Hepatocyte (in vitro differentiated cells): ENCODE measurements around the gene MEAK7.

Source experiments
- EZH2 ChIP-seq: fragments of 200-600 bp; sonication (generic); IDR thresholded peaks from 2 replicates; pipeline ENCODE4 v1.6.1; 2016; ENCODE audit warnings: antibody characterized with exemption, mild to moderate bottlenecking, borderline replicate concordance
- EZH2phosphoT487 ChIP-seq: fragments of 200-600 bp; sonication (generic); IDR thresholded peaks from one replicate; pipeline ENCODE4 v1.6.1; 2018; ENCODE audit warnings: antibody characterized with exemption, mild to moderate bottlenecking, low read depth, moderate library complexity; ENCODE audit not compliant: unreplicated experiment, severe bottlenecking
- TF ChIP-seq, protein P1 (sequence below): fragments of 200-600 bp; sonication (generic); IDR thresholded peaks from 2 replicates; pipeline ENCODE4 v1.5.1; 2016; ENCODE audit warnings: antibody characterized with exemption, mild to moderate bottlenecking; ENCODE audit not compliant: poor library complexity

DNA sequence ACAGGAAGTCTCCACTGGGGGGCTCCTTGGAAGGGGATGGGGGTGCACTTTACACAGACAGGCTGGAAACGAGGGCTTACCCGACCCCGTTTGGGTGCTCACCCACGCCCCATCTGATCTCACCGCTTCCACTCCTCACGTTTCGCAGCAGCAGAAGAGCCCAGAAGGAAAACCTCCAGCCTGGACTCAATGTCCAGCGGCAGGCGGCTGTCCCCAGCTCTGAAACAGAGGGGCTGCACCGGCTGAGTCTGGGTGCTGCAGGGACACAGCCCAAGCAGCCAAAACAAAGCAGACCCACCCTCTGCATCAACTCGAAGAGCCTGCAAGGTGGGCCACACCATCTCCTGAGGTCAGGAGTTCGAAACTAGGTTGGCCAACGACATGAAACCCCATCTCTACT is 3.9 kb downstream of the MEAK7 start:
- no peak for TF ChIP-seq EZH2
- TF ChIP-seq, protein P1, sequence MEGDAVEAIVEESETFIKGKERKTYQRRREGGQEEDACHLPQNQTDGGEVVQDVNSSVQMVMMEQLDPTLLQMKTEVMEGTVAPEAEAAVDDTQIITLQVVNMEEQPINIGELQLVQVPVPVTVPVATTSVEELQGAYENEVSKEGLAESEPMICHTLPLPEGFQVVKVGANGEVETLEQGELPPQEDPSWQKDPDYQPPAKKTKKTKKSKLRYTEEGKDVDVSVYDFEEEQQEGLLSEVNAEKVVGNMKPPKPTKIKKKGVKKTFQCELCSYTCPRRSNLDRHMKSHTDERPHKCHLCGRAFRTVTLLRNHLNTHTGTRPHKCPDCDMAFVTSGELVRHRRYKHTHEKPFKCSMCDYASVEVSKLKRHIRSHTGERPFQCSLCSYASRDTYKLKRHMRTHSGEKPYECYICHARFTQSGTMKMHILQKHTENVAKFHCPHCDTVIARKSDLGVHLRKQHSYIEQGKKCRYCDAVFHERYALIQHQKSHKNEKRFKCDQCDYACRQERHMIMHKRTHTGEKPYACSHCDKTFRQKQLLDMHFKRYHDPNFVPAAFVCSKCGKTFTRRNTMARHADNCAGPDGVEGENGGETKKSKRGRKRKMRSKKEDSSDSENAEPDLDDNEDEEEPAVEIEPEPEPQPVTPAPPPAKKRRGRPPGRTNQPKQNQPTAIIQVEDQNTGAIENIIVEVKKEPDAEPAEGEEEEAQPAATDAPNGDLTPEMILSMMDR = no peak
- no peak for TF ChIP-seq EZH2phosphoT487
